ENCODE measurements around the gene AQP4.

The AQP4 gene

DNA sequence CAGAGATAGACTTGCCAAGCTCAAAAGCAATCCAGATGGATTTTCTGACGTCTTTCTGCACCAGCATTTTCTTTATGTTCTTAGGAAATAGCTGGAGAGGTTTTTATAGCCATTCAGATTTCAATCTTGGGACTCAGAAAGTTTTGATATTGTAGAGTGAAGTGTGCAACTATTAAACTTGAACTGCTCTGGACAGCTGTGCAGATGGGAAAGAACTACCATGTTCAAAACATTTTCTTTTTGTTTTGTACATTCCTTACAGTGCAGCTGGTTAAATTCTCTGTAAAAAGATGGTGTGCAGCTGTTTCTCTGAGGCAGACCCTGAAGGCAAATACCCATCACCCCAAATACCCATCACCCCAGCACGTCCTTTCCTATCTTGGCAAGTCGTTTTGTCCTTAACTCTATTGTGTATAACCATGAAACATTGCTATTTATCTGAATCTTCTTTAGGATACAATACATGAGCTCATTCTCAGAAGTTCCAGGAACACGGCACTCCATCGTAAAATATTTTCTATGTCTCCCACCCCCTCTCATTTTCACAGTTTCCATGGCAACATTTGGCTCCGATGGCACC is 38.8 kb downstream of the AQP4 start:
- Histone ChIP-seq H3K27ac (ENCODE audit: poor library complexity, severe bottlenecking) (no peak overlapping the region), H3K4me3 (ENCODE audit: severe bottlenecking) (no peak overlapping the region), H3K27me3 (ENCODE audit: insufficient read depth, poor library complexity, severe bottlenecking) (peaks cover 4% of the 10 kb centered on the region), H3K9me3 (ENCODE audit: severe bottlenecking) (no peaks in the 10 kb centered on the region), H3K36me3 (ENCODE audit: low read depth) (no peaks in the 10 kb centered on the region), H3K4me1 (ENCODE audit: insufficient read depth, poor library complexity, severe bottlenecking) (no peaks in the 10 kb centered on the region)
- ATAC-seq (ENCODE audit: low read depth) = no peak
- TF ChIP-seq, protein P1, sequence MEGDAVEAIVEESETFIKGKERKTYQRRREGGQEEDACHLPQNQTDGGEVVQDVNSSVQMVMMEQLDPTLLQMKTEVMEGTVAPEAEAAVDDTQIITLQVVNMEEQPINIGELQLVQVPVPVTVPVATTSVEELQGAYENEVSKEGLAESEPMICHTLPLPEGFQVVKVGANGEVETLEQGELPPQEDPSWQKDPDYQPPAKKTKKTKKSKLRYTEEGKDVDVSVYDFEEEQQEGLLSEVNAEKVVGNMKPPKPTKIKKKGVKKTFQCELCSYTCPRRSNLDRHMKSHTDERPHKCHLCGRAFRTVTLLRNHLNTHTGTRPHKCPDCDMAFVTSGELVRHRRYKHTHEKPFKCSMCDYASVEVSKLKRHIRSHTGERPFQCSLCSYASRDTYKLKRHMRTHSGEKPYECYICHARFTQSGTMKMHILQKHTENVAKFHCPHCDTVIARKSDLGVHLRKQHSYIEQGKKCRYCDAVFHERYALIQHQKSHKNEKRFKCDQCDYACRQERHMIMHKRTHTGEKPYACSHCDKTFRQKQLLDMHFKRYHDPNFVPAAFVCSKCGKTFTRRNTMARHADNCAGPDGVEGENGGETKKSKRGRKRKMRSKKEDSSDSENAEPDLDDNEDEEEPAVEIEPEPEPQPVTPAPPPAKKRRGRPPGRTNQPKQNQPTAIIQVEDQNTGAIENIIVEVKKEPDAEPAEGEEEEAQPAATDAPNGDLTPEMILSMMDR (IDR thresholded peaks at IDR 0.05; ENCODE audit: poor library complexity, severe bottlenecking) = no peak
- DNase-seq (ENCODE audit: low spot score) = no peak

DNA sequence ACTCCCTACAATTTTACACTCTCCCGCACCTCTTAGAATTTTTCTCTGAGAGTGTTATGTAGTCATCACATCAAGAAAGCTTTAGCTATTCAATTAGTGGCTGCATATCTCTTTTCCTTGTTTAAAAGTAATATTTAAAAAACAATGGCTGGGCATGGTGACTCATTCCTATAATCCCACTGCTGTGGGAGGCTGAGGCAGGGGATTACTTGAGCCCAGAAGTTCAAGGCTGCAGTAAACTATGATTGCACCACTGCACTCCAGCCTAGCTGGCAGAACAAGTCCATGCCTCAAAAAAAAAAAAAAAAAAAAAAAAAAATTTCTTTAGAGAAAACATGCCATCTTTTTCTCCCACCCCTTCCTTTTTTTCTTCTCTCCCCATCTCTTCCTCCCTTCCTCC is 44.3 kb downstream of the AQP4 start:
- Histone ChIP-seq H3K4me1 (ENCODE audit: insufficient read depth, poor library complexity, severe bottlenecking) (no peaks in the 10 kb centered on the region), H3K27ac (ENCODE audit: poor library complexity, severe bottlenecking) (no peak overlapping the region), H3K36me3 (ENCODE audit: low read depth) (no peaks in the 10 kb centered on the region), H3K27me3 (ENCODE audit: insufficient read depth, poor library complexity, severe bottlenecking) (peaks cover 4% of the 10 kb centered on the region), H3K9me3 (ENCODE audit: severe bottlenecking) (no peaks in the 10 kb centered on the region), H3K4me3 (ENCODE audit: severe bottlenecking) (no peak overlapping the region)
- ATAC-seq (ENCODE audit: low read depth) (no peak), DNase-seq (ENCODE audit: low spot score) (no peak)
- TF ChIP-seq, protein P1 (IDR thresholded peaks at IDR 0.05; ENCODE audit: poor library complexity, severe bottlenecking) = no peak

DNA sequence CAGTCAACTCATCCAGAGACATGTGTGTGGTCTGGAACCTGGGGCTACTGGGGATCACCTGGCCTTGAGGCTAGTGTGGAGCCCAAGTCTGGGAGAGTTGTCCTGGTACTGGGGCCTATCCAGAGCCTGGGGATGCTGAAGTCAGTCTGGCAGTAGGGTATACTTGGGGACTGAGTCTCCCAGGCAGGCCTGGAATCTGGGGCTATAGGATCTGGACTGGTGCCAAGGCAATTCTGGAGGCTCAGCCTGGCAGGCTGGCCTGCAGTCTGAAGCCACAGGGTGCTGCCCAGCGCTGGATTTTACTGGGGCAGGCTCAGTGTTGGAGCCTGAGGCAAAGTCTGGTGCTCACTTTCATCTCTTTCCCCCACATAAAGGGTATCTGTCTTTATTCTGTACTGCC is 46.5 kb downstream of the AQP4 start:
- ATAC-seq (ENCODE audit: low read depth) = no peak
- no peak for DNase-seq (ENCODE audit: low spot score)
- Histone ChIP-seq H3K27ac (ENCODE audit: poor library complexity, severe bottlenecking) (no peak overlapping the region), H3K4me1 (ENCODE audit: insufficient read depth, poor library complexity, severe bottlenecking) (no peaks in the 10 kb centered on the region), H3K9me3 (ENCODE audit: severe bottlenecking) (no peaks in the 10 kb centered on the region), H3K27me3 (ENCODE audit: insufficient read depth, poor library complexity, severe bottlenecking) (peaks cover 3% of the 10 kb centered on the region), H3K4me3 (ENCODE audit: severe bottlenecking) (no peak overlapping the region), H3K36me3 (ENCODE audit: low read depth) (no peaks in the 10 kb centered on the region)
- TF ChIP-seq, protein P1 (IDR thresholded peaks at IDR 0.05; ENCODE audit: poor library complexity, severe bottlenecking) = no peak

DNA sequence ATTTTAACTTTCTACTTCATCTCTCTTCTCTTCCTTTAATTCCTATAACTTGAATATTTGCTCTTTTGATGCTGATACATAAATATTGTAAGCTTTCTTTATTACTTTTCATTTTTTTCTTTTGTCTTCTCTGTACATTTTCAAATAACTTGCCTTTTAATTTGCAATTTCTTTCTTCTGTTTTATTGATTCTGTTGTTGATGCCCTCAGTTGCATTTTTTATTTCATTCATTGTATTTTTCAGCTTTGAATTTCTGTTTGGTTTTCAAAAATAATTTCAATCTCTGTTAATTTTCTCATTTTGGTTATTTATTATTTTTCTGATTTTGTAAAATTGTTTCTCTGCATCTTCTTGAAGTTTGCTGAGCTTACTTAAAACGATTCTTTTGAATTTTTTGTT is 47.0 kb downstream of the AQP4 start:
- DNase-seq (ENCODE audit: low spot score) (no peak), ATAC-seq (ENCODE audit: low read depth) (no peak)
- Histone ChIP-seq H3K4me3 (ENCODE audit: severe bottlenecking) (no peak overlapping the region), H3K9me3 (ENCODE audit: severe bottlenecking) (no peaks in the 10 kb centered on the region), H3K4me1 (ENCODE audit: insufficient read depth, poor library complexity, severe bottlenecking) (no peaks in the 10 kb centered on the region), H3K27me3 (ENCODE audit: insufficient read depth, poor library complexity, severe bottlenecking) (no peaks in the 10 kb centered on the region), H3K36me3 (ENCODE audit: low read depth) (no peaks in the 10 kb centered on the region), H3K27ac (ENCODE audit: poor library complexity, severe bottlenecking) (no peak overlapping the region)
- TF ChIP-seq, protein P1 (IDR thresholded peaks at IDR 0.05; ENCODE audit: poor library complexity, severe bottlenecking) = no peak

DNA sequence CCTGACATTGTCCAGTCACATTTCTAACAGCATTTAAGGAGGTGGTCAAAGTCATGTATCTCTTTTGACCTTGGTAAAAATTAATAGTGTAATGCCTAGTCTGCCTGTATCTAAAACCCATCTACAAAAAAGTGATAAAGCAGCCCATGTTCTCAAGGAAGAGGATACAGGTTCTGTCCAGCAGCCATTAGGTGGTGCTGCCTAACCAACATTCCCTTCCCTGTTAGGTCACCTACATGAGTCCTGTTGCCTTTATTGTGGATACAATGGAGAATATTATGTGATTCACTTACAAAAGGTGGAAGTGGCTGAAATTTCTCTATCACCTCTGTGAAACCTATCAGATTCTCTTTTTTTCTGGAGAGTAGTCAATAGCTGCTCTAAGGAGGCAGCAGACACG is 52.5 kb downstream of the AQP4 start:
- no peaks in the 10 kb centered on the region for H3K36me3 ChIP-seq (ENCODE audit: low read depth)
- no peaks in the 10 kb centered on the region for H3K4me1 ChIP-seq (ENCODE audit: insufficient read depth, poor library complexity, severe bottlenecking)
- H3K27ac ChIP-seq (ENCODE audit: poor library complexity, severe bottlenecking) = no peak overlapping the region
- ATAC-seq (ENCODE audit: low read depth) (peak; percentile 74; the same call in 2 of the 3 replicates), DNase-seq (ENCODE audit: low spot score) (no peak)
- no peak overlapping the region for H3K4me3 ChIP-seq (ENCODE audit: severe bottlenecking)
- no peaks in the 10 kb centered on the region for H3K27me3 ChIP-seq (ENCODE audit: insufficient read depth, poor library complexity, severe bottlenecking)
- H3K9me3 ChIP-seq (ENCODE audit: severe bottlenecking) = no peaks in the 10 kb centered on the region
- TF ChIP-seq, protein P1 (IDR thresholded peaks at IDR 0.05; ENCODE audit: poor library complexity, severe bottlenecking) = peak; percentile 45

All from RWPE2 (cell line).